ENCODE measurements around the gene DYNLL1.

DNA sequence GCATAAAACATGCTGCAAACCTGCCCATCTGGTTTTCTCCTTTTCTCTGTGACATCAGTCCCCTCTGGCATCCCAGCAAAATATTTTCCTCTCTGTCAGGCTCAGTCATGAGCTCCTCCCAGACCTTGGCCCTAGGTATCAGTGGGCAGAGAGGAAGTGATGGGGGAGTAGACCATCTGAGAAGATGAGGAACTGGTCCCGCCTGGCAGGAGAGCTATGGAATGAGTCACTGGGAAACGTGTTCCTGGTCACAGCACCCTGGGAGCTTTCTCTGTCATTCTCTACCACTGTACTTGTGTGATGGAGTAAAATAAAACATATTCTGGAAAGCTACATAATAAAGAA, 21.3 kb upstream of the DYNLL1 start:
- TF ChIP-seq POLR2AphosphoS5 (IDR thresholded peaks at IDR 0.05): peak in 1 of 3 donors; percentile 44
- TF ChIP-seq, protein P1, sequence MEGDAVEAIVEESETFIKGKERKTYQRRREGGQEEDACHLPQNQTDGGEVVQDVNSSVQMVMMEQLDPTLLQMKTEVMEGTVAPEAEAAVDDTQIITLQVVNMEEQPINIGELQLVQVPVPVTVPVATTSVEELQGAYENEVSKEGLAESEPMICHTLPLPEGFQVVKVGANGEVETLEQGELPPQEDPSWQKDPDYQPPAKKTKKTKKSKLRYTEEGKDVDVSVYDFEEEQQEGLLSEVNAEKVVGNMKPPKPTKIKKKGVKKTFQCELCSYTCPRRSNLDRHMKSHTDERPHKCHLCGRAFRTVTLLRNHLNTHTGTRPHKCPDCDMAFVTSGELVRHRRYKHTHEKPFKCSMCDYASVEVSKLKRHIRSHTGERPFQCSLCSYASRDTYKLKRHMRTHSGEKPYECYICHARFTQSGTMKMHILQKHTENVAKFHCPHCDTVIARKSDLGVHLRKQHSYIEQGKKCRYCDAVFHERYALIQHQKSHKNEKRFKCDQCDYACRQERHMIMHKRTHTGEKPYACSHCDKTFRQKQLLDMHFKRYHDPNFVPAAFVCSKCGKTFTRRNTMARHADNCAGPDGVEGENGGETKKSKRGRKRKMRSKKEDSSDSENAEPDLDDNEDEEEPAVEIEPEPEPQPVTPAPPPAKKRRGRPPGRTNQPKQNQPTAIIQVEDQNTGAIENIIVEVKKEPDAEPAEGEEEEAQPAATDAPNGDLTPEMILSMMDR (IDR thresholded peaks at IDR 0.05): no peak

Measured in breast epithelium (tissue), 3 donors.